ENCODE measurements around the gene MLXIP.
"Not testable (repeated sequence)": the region's sequence is repeated elsewhere in the genome, so short reads cannot be mapped to it uniquely, and the experiment has no call there.

Gene MLXIP

GRCh38 chr12:122094137-122094734 lies 15.7 kb downstream of the MLXIP start:
- DNase-seq (ENCODE audit: low read depth in 4 of 4, low spot score in 1 of 4) = no peak

- no peak for DNase-seq (ENCODE audit: low read depth in 4 of 4, low spot score in 1 of 4)
Measured at GRCh38 chr12:122094735-122095631, 16.4 kb downstream of the MLXIP start.

GRCh38 chr12:122096014-122096413 lies 17.5 kb downstream of the MLXIP start:
- no peak for DNase-seq (ENCODE audit: low read depth in 4 of 4, low spot score in 1 of 4)

- DNase-seq (ENCODE audit: low read depth in 4 of 4, low spot score in 1 of 4) = no peak
Measured at GRCh38 chr12:122096591-122097149, 18.1 kb downstream of the MLXIP start.

GRCh38 chr12:122097584-122097926 lies 19.0 kb downstream of the MLXIP start:
- DNase-seq (ENCODE audit: low read depth in 4 of 4, low spot score in 1 of 4) = no peak

- no peak for DNase-seq (ENCODE audit: low read depth in 4 of 4, low spot score in 1 of 4)
Measured at GRCh38 chr12:122097927-122098756, 19.6 kb downstream of the MLXIP start.

GRCh38 chr12:122099280-122099749 lies 20.8 kb downstream of the MLXIP start:
- DNase-seq (ENCODE audit: low read depth in 4 of 4, low spot score in 1 of 4) = no peak

GRCh38 chr12:122099856-122100255 lies 21.3 kb downstream of the MLXIP start:
- DNase-seq (ENCODE audit: low read depth in 4 of 4, low spot score in 1 of 4) = no peak

GRCh38 chr12:122100568-122100967 lies 22.0 kb downstream of the MLXIP start:
- no peak for DNase-seq (ENCODE audit: low read depth in 4 of 4, low spot score in 1 of 4)

- DNase-seq (ENCODE audit: low read depth in 4 of 4, low spot score in 1 of 4) = no peak
Measured at GRCh38 chr12:122102331-122102730, 23.8 kb downstream of the MLXIP start.

GRCh38 chr12:122104844-122105243 lies 26.3 kb downstream of the MLXIP start:
- DNase-seq (ENCODE audit: low read depth in 4 of 4, low spot score in 1 of 4) = no peak

- not testable (repeated sequence) for DNase-seq (ENCODE audit: low read depth in 4 of 4, low spot score in 1 of 4)
Measured at GRCh38 chr12:122105496-122105895, 26.9 kb downstream of the MLXIP start.

- DNase-seq (ENCODE audit: low read depth in 4 of 4, low spot score in 1 of 4) = no peak
Measured at GRCh38 chr12:122106843-122107242, 28.3 kb downstream of the MLXIP start.

GRCh38 chr12:122107261-122107660 lies 28.7 kb downstream of the MLXIP start:
- no peak for DNase-seq (ENCODE audit: low read depth in 4 of 4, low spot score in 1 of 4)

GRCh38 chr12:122111089-122111641 lies 32.6 kb downstream of the MLXIP start:
- DNase-seq (ENCODE audit: low read depth in 4 of 4, low spot score in 1 of 4) = no peak

- DNase-seq (ENCODE audit: low read depth in 4 of 4, low spot score in 1 of 4) = no peak
Measured at GRCh38 chr12:122116707-122117535, 38.4 kb downstream of the MLXIP start.

- DNase-seq (ENCODE audit: low read depth in 4 of 4, low spot score in 1 of 4) = no peak
Measured at GRCh38 chr12:122117979-122118378, 39.4 kb downstream of the MLXIP start.

- DNase-seq (ENCODE audit: low read depth in 4 of 4, low spot score in 1 of 4) = not testable (repeated sequence)
Measured at GRCh38 chr12:122121341-122121740, 42.8 kb downstream of the MLXIP start.

- no peak for DNase-seq (ENCODE audit: low read depth in 4 of 4, low spot score in 1 of 4)
Measured at GRCh38 chr12:122121745-122122144, 43.2 kb downstream of the MLXIP start.
